CD4-positive, alpha-beta T cell treated with Interleukin-1 beta for 1 hour (primary cell): ENCODE measurements around the gene FZD2.

Experiments
- DNase-seq, 2 donors: peaks; one replicate each; pipeline ENCODE4 v3.0.0-alpha.2; 2020 to 2022

FZD2 gene

GRCh38 chr17:44608727-44609435, 51.6 kb downstream of the FZD2 start:
- DNase-seq = no peak

- DNase-seq = no peak
These were observed 53.0 kb downstream of the FZD2 start for GRCh38 chr17:44610331-44610730.
